Muscle layer of duodenum (tissue), 2 donors: ENCODE data around the gene CHID1.

Source experiments
- H3K27ac ChIP-seq: one replicate; pipeline ENCODE4 v1.7.0; 2013; ENCODE audit warnings: mild to moderate bottlenecking, low read length
- H3K27me3 ChIP-seq: one replicate; pipeline ENCODE4 v1.7.0; 2013; ENCODE audit warnings: low read depth, mild to moderate bottlenecking, control low read depth, low read length
- H3K36me3 ChIP-seq, 2 donors: one replicate each; pipeline ENCODE4 v1.7.0; 2013; ENCODE audit warnings: low read length in 2 of 2, control low read depth in 1 of 2, mild to moderate bottlenecking in 1 of 2; ENCODE audit not compliant: insufficient read depth in 2 of 2, control insufficient read depth in 1 of 2
- H3K4me1 ChIP-seq, 2 donors: one replicate each; pipeline ENCODE4 v1.7.0; 2013; ENCODE audit warnings: low read length in 2 of 2, mild to moderate bottlenecking in 2 of 2, control low read depth in 1 of 2, moderate library complexity in 1 of 2; ENCODE audit not compliant: insufficient read depth in 2 of 2, control insufficient read depth in 1 of 2
- H3K4me3 ChIP-seq, 2 donors: one replicate each; pipeline ENCODE4 v1.7.0; 2013; ENCODE audit warnings: low read length in 2 of 2, low read depth in 1 of 2, mild to moderate bottlenecking in 1 of 2
- H3K9me3 ChIP-seq, 2 donors: one replicate each; pipeline ENCODE4 v1.7.0; 2013; ENCODE audit warnings: low read length in 2 of 2, control low read depth in 1 of 2, mild to moderate bottlenecking in 1 of 2; ENCODE audit not compliant: control insufficient read depth in 1 of 2
- donor health status: healthy.

Gene CHID1

DNA sequence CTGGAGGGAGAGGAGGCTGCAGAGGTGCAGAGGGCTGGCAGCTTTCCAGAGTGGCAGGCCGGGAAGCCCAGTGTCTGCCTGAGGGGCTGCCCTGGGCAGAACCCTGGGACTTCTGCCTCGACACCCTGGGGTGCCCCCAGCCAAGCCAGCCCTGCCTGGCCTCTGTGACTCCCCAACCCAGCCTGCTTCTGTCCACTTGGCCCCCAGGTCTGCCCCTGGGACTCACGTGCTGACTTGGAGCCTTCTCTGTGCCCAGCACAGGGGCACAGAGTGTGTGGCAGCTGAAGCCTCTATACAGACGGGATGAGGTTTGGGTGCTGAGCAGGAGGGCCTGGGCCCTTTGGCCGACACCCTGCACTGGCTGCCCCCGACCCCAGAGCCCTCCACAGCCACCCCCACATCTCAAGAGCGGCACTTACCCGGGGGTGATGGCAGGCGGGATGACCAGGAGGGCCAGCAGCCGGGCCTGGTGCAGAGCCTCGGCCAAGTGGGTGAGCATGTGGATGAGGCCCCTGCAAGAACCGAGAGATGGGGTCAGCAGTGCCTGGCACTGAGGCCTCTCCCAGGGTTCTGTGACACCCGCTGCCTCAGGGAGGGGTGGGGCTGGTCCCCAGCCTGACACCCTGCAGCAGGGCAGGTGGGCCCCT is 17.5 kb downstream of the CHID1 start:
- no peaks in the 10 kb centered on the region for H3K27me3 ChIP-seq
- peaks cover 0 to 7% of the 10 kb centered on the region in 2 donors for H3K4me1 ChIP-seq
- no peaks in the 10 kb centered on the region for H3K9me3 ChIP-seq
- H3K27ac ChIP-seq, result no peak overlapping the region
- H3K4me3 ChIP-seq, result no peak overlapping the region
- peaks cover 0 to 16% of the 10 kb centered on the region in 2 donors for H3K36me3 ChIP-seq

DNA sequence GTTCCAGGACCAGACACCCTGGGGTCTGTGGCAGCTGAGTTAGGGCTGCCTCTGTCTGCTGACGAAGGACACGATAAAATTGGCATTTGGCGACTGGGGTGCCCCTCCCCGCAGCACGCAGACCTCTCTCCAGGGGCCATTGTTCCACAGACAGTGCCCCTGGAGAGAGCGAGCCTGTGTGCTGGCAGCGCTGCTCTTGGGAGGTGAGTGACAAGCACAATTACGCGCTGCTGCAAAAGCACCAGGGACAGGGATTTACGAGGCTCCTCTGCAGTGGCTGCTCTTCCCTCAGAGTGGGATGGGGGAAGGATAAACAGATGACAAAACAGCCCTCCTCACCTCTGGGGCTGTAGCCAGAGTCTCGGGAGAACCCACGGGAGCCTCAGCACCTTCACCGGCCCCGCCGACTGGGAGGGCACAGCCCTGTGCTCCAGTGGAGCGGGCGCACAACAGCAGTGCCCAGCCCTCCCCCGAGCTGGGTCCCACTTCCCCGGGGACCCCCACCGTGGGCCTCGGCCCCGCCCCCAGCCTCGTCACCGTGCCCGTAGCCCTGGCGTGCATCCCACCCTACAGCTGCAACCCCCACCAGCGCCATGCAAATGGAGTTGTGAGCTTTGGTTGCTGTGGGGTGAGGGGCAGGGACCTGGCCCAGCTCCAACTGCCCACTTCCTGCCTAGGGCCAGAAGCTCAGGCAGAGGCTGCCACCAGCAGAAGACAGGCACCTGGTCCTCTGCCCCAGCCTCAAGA is 19.6 kb downstream of the CHID1 start:
- Histone ChIP-seq H3K9me3 (no peaks in the 10 kb centered on the region), H3K36me3 (peaks cover 0 to 34% of the 10 kb centered on the region in 2 donors), H3K27me3 (no peaks in the 10 kb centered on the region), H3K4me1 (no peaks in the 10 kb centered on the region), H3K4me3 (no peak overlapping the region), H3K27ac (no peak overlapping the region)

DNA sequence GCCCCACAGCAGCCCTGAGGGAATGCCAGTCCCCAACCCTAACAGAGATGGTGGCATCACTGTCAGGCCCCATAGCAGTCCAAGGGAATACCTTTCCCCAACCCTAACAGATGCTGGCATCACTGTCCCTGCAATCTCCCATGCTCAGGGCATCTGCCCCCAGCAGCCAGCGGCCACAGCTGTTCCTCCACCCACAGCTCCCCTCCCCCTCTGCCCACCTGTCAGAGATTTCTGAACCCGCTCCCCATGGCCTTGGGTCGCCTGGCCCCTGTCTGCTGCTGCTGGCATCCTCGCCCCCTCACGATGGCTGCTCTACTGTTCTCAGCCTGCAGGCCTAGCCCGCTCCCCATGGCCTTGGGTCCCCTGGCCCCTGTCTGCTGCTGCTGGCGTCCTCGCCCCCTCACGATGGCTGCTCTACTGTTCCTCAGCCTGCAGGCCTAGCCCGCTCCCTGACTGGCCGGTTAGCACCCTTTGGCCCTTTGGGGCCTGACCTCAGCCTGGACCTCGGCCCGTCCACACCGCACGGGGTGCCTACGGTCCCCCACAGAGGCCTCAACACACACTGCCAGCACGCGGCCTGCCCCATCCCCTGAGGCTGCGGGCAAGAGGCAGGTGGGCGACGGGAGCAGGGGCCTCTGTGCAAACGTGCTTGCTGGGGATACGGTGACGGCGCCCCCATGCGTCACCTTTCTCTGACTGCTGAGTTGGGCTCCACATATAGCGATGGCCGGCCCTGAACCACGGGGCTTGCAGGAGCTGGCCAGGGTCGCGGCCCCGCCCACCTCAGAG is 20.7 kb downstream of the CHID1 start:
- Histone ChIP-seq H3K27me3 (no peaks in the 10 kb centered on the region), H3K36me3 (peaks cover 0 to 34% of the 10 kb centered on the region in 2 donors), H3K4me3 (no peak overlapping the region), H3K9me3 (no peaks in the 10 kb centered on the region), H3K4me1 (no peaks in the 10 kb centered on the region), H3K27ac (no peak overlapping the region)

DNA sequence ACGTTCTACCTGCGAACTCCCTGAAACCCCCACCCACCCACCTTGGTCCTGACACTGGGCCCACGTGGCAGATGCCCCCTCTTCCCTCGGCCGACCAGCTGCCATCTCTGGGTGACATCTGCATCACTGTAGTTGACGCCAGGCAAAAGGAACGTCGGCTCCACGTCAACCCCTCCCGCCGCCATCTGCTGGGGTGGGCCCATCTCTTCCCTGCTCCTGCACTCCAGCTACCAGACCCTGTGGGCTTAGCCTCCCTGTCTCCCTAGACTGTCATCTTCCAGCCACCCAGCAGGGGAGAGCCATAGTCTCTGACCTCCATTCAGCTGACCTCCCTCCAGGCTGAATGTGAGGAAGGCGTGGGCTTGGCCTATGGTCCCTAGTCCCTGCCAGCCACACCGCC is 21.4 kb downstream of the CHID1 start:
- H3K36me3 ChIP-seq, result peaks cover 0 to 34% of the 10 kb centered on the region in 2 donors
- no peak overlapping the region for H3K27ac ChIP-seq
- H3K27me3 ChIP-seq, result no peaks in the 10 kb centered on the region
- H3K9me3 ChIP-seq, result no peaks in the 10 kb centered on the region
- no peak overlapping the region for H3K4me3 ChIP-seq
- H3K4me1 ChIP-seq, result no peaks in the 10 kb centered on the region

DNA sequence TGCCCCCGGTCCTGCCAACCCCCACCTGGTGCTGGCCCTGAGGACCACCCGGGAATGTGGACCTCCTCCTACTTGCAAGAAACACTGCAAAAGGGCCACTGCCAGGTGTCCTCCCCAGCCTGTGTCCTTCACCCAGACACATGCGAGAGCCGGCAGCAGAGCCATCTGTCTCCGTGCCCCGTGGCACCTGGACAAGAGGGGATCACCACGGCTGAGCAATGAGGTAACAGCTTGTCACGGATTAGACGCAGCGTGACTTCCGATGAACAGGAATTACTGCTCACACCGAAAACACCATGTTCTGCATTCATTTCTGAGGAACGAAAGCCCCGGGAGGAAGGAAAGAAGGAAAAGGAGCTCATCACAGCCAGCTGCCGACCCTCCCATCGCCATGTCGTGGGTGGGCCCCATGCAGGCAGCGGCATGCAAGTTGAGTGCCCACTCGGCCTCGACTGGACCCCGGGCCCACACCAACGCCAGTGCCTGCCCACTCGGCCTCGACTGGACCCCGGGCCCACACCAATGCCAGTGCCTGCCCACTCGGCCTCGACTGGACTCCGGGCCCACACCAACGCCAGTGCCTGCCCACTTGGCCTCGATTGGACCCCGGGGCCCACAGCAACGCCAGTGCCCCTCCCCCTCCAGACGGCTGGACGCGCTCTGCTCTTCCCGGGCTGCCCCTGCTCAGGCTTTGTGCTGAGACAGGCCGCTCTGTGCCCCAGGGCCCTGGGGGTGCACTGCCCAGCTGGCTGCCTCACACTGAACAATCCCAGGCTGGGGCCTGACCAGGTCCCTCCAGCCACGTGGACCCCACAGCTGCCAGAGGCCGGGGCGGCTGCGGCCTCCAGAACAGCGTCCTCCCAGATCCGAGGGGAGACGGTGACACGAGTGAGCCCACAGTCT is 22.0 kb downstream of the CHID1 start:
- Histone ChIP-seq H3K9me3 (no peaks in the 10 kb centered on the region), H3K36me3 (peaks cover 0 to 34% of the 10 kb centered on the region in 2 donors), H3K27ac (no peak overlapping the region), H3K4me1 (no peaks in the 10 kb centered on the region), H3K27me3 (no peaks in the 10 kb centered on the region), H3K4me3 (no peak overlapping the region)

DNA sequence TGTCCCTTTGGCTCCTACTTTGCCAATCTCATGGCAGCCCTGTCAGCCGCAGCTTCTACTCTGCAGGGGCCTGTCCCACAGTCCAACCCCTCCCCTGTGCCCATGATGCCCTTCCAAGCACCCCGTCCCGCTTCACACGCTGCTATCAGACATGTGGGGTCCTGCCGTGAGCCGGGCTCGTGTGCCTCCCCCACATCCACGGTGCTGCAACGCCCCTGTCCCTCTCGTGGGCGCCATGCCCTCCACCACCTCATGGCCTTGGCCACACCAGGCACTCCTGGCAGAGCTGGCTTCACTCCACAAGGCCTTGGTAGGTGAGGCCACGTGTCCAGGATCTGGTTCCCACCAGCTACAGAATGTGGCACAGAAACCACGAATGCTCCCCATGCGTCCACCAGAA is 23.0 kb downstream of the CHID1 start:
- no peaks in the 10 kb centered on the region for H3K4me1 ChIP-seq
- H3K27me3 ChIP-seq, result no peaks in the 10 kb centered on the region
- H3K36me3 ChIP-seq, result peaks cover 0 to 42% of the 10 kb centered on the region in 2 donors
- H3K4me3 ChIP-seq, result no peak overlapping the region
- no peaks in the 10 kb centered on the region for H3K9me3 ChIP-seq
- H3K27ac ChIP-seq, result no peak overlapping the region

DNA sequence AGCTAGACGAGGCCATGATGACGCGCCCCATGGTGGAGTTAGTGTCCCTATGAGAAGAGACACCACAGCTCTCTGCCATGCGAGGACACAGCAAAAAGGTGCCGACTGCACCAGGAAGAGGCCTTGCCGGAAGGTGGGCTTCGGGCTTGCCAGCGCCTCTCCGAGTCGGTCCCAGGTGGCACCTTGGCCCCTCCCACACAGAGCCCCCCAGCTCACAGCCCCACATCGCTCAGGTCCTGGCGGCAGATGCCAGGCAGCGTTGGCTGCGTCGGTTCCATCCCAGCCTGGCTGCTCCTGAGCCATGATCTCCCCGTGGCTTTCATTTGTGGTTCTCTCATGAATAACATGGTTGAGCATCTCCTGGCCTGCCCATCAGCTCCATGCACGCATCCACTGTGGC is 24.0 kb downstream of the CHID1 start:
- Histone ChIP-seq H3K4me3 (no peak overlapping the region), H3K27ac (no peak overlapping the region), H3K36me3 (peaks cover 0 to 44% of the 10 kb centered on the region in 2 donors), H3K27me3 (no peaks in the 10 kb centered on the region), H3K9me3 (no peaks in the 10 kb centered on the region), H3K4me1 (no peaks in the 10 kb centered on the region)

DNA sequence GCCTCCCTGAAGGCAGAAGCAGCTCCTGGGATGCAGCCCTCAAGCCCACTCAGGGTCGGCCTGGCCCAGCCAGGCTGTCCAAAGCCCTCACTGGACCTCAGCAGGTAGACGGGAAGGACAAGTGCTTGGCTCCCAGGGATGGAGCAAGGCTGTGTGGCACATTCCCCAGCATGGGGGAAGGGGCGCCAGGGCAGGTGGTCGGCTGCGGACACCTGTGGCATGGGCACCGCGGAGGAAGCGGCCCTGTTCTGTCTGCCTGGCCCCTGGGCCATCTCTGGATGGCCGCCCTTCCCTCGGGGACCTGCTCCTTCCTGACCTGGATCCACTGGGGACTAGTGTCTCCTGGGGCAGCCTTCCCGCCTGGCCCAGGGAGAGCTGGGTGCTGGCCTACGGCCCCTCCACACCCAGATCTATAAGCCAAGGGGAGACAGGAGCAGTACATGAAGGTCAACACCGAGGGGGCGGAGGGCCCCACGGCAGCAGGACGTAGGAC is 26.0 kb downstream of the CHID1 start:
- no peak overlapping the region for H3K27ac ChIP-seq
- H3K4me1 ChIP-seq, result no peaks in the 10 kb centered on the region
- peaks cover 0 to 54% of the 10 kb centered on the region in 2 donors for H3K36me3 ChIP-seq
- H3K27me3 ChIP-seq, result no peaks in the 10 kb centered on the region
- H3K4me3 ChIP-seq, result no peak overlapping the region
- H3K9me3 ChIP-seq, result no peaks in the 10 kb centered on the region

DNA sequence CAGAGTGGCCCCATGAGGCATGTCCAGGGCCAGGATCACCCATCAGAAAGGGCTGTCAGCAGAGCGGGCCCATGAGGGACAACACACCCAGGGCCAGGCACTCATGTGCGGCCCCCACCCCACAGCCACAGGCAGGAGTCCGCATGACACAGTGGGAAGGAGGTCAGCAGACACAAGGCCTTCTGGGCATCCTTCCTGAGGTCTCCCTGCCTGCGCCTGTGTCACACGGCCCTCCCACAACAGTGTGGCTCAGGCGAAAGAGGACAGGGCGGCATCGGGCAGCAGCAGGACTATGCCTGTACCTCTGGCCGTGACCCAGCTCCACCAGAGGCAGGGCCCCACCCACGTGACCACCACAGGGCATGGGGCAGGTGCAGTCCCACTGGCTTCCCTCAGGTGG is 27.1 kb downstream of the CHID1 start:
- Histone ChIP-seq H3K27ac (no peak overlapping the region), H3K27me3 (no peaks in the 10 kb centered on the region), H3K36me3 (peaks cover 0 to 51% of the 10 kb centered on the region in 2 donors), H3K9me3 (no peaks in the 10 kb centered on the region), H3K4me1 (no peaks in the 10 kb centered on the region), H3K4me3 (no peak overlapping the region)

DNA sequence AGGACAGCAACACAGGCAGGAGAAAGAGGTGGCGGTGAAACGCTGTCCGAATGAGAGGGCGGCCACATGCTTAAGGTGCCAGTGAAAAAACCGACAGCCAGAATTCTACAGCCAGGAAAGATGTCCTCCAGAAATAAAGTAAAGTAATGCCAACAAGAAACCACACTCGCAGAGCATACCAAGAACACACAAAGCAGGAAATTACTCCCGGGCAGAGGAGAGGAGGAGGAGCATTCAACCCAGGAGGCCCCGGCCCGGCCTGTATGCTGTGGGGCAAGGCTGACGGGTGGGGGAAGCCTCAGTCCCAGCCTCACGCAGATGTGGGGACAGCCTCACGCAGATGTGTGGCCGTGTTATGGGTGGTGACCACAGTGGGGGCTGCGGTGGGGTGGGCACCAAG is 28.0 kb downstream of the CHID1 start:
- H3K4me3 ChIP-seq, result no peak overlapping the region
- H3K27me3 ChIP-seq, result no peaks in the 10 kb centered on the region
- peaks cover 0 to 43% of the 10 kb centered on the region in 2 donors for H3K36me3 ChIP-seq
- no peak overlapping the region for H3K27ac ChIP-seq
- H3K9me3 ChIP-seq, result no peaks in the 10 kb centered on the region
- H3K4me1 ChIP-seq, result no peaks in the 10 kb centered on the region
